ENCODE data around the gene DUSP22.

DNA sequence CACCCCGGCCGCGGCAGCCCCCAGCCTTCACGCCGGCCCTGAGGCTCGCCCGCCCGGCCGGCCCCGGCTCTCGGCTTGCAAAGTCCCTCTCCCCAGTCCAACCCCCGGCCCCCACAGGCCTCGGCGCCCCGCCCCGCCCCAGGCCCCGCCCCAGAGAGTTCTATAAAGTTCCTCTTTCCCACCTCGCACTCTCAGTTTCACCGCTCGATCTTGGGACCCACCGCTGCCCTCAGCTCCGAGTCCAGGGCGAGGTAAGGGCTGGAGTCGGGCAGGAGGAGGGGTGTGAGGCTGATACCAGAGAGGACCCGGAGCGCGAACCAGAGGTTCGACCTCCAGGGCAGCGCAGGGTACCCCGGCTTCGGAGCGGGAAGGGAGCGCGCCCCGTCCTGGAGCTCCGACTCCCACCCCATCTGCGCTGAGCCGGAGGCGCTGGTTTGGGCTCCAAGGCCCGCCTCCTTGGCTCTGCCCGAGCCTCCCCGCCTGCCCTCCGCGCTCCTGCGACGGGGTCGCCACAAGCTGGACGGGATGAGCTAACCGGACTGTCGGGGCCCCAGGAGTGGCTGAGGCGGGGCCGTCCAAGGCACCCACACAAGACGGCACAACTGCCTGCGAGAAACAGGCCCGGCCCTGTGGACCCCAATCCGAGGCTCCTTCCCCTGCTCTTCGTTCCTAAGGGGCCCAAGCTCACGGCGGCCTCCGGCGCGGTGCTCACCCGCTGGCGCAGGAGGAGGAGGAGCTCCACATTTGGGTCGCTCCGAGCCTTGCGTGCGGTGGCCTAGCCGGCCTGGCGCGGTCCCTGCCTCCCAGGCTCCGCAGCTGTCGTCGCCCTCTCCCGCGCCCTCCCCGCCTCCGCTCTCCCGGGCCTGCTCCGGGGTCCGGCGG lies 99.5 kb downstream of the DUSP22 start, which contains the start of gene IRF4:
- TF ChIP-seq, protein P1, sequence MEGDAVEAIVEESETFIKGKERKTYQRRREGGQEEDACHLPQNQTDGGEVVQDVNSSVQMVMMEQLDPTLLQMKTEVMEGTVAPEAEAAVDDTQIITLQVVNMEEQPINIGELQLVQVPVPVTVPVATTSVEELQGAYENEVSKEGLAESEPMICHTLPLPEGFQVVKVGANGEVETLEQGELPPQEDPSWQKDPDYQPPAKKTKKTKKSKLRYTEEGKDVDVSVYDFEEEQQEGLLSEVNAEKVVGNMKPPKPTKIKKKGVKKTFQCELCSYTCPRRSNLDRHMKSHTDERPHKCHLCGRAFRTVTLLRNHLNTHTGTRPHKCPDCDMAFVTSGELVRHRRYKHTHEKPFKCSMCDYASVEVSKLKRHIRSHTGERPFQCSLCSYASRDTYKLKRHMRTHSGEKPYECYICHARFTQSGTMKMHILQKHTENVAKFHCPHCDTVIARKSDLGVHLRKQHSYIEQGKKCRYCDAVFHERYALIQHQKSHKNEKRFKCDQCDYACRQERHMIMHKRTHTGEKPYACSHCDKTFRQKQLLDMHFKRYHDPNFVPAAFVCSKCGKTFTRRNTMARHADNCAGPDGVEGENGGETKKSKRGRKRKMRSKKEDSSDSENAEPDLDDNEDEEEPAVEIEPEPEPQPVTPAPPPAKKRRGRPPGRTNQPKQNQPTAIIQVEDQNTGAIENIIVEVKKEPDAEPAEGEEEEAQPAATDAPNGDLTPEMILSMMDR (IDR thresholded peaks at IDR 0.05; ENCODE audit: low read depth, low read length, poor library complexity, severe bottlenecking), result no peak
- no peak for TF ChIP-seq EZH2phosphoT487 (IDR thresholded peaks at IDR 0.05; ENCODE audit: borderline replicate concordance, low read length)
